HG02571 (cell line): ENCODE data around the gene RNF157.
"Not testable (repeated sequence)": the region's sequence is repeated elsewhere in the genome, so short reads cannot be mapped to it uniquely, and the experiment has no call there.

Experiments used
- ATAC-seq: cut with Tn5 transposase; IDR thresholded peaks from one replicate; pipeline ENCODE4 v1.9.1; 2021; ENCODE audit warnings: mild to moderate bottlenecking, moderate library complexity; ENCODE audit not compliant: unreplicated experiment

RNF157 gene

GRCh38 chr17:76195281-76196096 lies 44.8 kb downstream of the RNF157 start:
- no peak for ATAC-seq

- ATAC-seq: no peak
These were observed 46.7 kb downstream of the RNF157 start for GRCh38 chr17:76193591-76193990.

- no peak for ATAC-seq
These were observed 48.4 kb downstream of the RNF157 start for GRCh38 chr17:76191896-76192295.

- no peak for ATAC-seq
These were observed 50.6 kb downstream of the RNF157 start for GRCh38 chr17:76189741-76190140.

GRCh38 chr17:76189247-76189646 lies 51.0 kb downstream of the RNF157 start:
- no peak for ATAC-seq

- no peak for ATAC-seq
These were observed 51.9 kb downstream of the RNF157 start for GRCh38 chr17:76188213-76189016.

GRCh38 chr17:76186774-76187173 lies 53.5 kb downstream of the RNF157 start:
- not testable (repeated sequence) for ATAC-seq

GRCh38 chr17:76184290-76184689 lies 56.0 kb downstream of the RNF157 start:
- no peak for ATAC-seq

- ATAC-seq: no peak
These were observed 58.1 kb downstream of the RNF157 start for GRCh38 chr17:76182016-76182764.

GRCh38 chr17:76179496-76180467 lies 60.5 kb downstream of the RNF157 start:
- no peak for ATAC-seq

GRCh38 chr17:76178124-76178523 lies 62.2 kb downstream of the RNF157 start:
- no peak for ATAC-seq

GRCh38 chr17:76176701-76177574 lies 63.4 kb downstream of the RNF157 start:
- ATAC-seq: no peak

GRCh38 chr17:76174037-76174436 lies 66.3 kb downstream of the RNF157 start:
- ATAC-seq: no peak

GRCh38 chr17:76173474-76173873 lies 66.8 kb downstream of the RNF157 start:
- ATAC-seq: no peak

- no peak for ATAC-seq
These were observed 68.6 kb downstream of the RNF157 start for GRCh38 chr17:76171706-76172105.

- no peak for ATAC-seq
These were observed 70.2 kb downstream of the RNF157 start for GRCh38 chr17:76170114-76170513.

GRCh38 chr17:76166906-76167305 lies 73.4 kb downstream of the RNF157 start:
- ATAC-seq: no peak

- no peak for ATAC-seq
These were observed 74.1 kb downstream of the RNF157 start for GRCh38 chr17:76166168-76166567.

GRCh38 chr17:76164331-76164730 lies 76.0 kb downstream of the RNF157 start:
- ATAC-seq: no peak
